ENCODE measurements around the gene CHST4.

DNA sequence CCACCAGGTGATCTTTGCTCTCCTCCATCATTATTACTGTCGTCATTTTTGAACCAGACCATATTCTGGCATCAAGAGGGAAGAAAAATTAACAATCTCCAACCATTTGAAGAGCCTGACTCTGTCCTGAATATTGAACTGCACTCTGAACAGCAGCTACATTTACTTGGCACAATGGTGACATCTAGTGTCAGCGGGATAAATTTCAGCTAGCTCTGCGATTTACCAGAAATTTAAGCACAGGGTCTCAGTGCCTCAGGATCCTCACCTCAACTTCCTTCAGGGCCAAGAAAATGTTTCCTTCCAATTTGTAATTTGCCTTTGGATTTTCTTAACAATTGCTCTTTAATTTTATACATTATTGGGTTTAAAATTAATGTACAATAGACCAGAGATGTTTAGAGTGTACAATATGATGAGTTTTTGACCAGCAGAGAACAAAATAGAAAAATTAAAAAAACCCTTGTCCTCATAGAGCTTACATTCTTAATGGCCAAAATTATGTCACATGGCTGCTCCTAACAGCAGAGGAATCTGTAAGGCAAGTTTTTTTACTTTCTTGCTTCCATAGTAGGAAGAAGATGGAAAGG lies 26.4 kb upstream of the CHST4 start:
- TF ChIP-seq, protein P1, sequence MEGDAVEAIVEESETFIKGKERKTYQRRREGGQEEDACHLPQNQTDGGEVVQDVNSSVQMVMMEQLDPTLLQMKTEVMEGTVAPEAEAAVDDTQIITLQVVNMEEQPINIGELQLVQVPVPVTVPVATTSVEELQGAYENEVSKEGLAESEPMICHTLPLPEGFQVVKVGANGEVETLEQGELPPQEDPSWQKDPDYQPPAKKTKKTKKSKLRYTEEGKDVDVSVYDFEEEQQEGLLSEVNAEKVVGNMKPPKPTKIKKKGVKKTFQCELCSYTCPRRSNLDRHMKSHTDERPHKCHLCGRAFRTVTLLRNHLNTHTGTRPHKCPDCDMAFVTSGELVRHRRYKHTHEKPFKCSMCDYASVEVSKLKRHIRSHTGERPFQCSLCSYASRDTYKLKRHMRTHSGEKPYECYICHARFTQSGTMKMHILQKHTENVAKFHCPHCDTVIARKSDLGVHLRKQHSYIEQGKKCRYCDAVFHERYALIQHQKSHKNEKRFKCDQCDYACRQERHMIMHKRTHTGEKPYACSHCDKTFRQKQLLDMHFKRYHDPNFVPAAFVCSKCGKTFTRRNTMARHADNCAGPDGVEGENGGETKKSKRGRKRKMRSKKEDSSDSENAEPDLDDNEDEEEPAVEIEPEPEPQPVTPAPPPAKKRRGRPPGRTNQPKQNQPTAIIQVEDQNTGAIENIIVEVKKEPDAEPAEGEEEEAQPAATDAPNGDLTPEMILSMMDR (conservative IDR thresholded peaks at IDR 0.05; ENCODE audit: low read length), result peak; percentile 93
- TF ChIP-seq EZH2phosphoT487 (IDR thresholded peaks at IDR 0.05; ENCODE audit: borderline replicate concordance, low read depth, low read length), result no peak

All from OCI-LY7 (cell line).